Gastrocnemius medialis (tissue), 4 donors: ENCODE data around the gene RALGPS2.

Experiments used
- POLR2A ChIP-seq, 2 donors: fragments of 450-650 bp; IDR thresholded peaks; one replicate each; pipeline ENCODE4 v1.6.1; 2017; ENCODE audit warnings: antibody characterized with exemption in 2 of 2, mild to moderate bottlenecking in 2 of 2, moderate library complexity in 2 of 2
- TF ChIP-seq, protein P1 (sequence below), 5 experiments: fragments of 450-650 bp in 3 of 5; fragments of 200-600 bp in 2 of 5; sonication (generic) in 2 of 5; IDR thresholded peaks in 4 of 5; conservative IDR thresholded peaks in 1 of 5; 1 replicate in 4 of 5; 2 replicates in 1 of 5; pipeline ENCODE4 v1.5.1; 2016 to 2019; ENCODE audit warnings: antibody characterized with exemption in 5 of 5, mild to moderate bottlenecking in 3 of 5, moderate library complexity in 3 of 5

DNA sequence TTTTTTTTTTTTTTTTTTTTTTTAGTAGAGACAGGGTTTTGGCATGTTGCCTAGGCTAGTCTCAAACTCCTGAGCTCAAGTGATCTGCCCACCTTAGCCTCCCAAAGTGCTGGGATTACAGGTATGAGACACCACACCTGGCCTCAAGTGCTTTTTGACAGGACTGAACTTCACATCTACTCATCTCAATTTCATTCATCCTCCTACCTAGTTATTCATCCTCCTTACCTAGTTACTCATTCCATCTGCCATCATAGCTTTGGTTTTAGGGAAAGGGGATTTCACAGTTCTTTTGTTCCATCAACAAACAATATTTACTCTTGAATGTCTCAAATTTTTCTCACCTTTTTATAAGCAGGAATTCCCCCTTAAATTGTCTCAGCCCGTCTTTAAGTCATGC lies 38.6 kb upstream of the RALGPS2 start:
- TF ChIP-seq, protein P1, sequence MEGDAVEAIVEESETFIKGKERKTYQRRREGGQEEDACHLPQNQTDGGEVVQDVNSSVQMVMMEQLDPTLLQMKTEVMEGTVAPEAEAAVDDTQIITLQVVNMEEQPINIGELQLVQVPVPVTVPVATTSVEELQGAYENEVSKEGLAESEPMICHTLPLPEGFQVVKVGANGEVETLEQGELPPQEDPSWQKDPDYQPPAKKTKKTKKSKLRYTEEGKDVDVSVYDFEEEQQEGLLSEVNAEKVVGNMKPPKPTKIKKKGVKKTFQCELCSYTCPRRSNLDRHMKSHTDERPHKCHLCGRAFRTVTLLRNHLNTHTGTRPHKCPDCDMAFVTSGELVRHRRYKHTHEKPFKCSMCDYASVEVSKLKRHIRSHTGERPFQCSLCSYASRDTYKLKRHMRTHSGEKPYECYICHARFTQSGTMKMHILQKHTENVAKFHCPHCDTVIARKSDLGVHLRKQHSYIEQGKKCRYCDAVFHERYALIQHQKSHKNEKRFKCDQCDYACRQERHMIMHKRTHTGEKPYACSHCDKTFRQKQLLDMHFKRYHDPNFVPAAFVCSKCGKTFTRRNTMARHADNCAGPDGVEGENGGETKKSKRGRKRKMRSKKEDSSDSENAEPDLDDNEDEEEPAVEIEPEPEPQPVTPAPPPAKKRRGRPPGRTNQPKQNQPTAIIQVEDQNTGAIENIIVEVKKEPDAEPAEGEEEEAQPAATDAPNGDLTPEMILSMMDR (IDR thresholded peaks at IDR 0.05 in 4 of 5, conservative IDR thresholded peaks at IDR 0.05 in 1 of 5) = no peak
- no peak for TF ChIP-seq POLR2A (IDR thresholded peaks at IDR 0.05)
